ENCODE results near the gene MRPS18B.
A peak's percentile ranks its signal among the peaks of the same experiment; 100 is the strongest.

The MRPS18B gene

DNA sequence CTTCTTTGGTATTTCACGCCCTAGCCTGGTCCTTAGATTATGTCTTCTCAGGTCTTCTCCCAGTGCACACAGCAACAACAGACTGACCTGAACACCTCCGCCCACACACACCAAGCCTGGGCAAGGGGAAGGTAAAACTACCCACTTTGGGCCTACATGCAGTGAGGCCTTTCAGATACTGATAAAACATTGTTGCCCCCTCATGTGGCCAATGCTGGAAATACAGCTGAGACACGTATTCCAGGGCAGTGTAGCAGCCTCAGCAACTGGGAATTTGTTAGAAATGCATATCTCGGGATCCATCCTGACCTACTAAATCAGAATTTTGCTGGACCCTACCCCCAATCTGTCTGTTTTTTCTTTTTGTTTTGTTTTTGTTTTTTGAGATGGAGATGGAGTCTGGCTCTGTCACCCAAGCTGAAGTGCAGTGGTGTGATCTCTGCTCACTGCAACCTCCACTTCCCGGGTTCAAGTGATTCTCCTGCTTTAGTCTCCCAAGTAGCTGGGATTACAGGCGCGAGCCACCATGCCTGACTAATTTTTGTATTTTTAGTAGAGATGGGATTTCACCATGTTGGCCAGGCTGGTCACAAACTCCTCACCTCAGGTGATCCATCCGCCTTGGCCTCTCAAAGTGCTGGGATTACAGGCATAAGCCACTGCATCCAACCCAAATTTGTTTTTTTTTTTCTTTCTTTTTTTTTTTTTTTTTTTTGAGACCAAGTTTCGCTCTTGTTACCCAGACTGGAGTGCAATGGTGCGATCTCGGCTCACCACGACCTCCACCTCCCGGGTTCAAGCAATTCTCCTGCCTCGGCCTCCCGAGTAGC lies 20.1 kb upstream of the MRPS18B start:
- H3K27ac ChIP-seq = 0 out of 2 replicates have a peak overlapping the region, but pooled peaks have one; percentile 10
- TF ChIP-seq, protein P1, sequence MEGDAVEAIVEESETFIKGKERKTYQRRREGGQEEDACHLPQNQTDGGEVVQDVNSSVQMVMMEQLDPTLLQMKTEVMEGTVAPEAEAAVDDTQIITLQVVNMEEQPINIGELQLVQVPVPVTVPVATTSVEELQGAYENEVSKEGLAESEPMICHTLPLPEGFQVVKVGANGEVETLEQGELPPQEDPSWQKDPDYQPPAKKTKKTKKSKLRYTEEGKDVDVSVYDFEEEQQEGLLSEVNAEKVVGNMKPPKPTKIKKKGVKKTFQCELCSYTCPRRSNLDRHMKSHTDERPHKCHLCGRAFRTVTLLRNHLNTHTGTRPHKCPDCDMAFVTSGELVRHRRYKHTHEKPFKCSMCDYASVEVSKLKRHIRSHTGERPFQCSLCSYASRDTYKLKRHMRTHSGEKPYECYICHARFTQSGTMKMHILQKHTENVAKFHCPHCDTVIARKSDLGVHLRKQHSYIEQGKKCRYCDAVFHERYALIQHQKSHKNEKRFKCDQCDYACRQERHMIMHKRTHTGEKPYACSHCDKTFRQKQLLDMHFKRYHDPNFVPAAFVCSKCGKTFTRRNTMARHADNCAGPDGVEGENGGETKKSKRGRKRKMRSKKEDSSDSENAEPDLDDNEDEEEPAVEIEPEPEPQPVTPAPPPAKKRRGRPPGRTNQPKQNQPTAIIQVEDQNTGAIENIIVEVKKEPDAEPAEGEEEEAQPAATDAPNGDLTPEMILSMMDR (IDR thresholded peaks at IDR 0.05) = peak; percentile 86

DNA sequence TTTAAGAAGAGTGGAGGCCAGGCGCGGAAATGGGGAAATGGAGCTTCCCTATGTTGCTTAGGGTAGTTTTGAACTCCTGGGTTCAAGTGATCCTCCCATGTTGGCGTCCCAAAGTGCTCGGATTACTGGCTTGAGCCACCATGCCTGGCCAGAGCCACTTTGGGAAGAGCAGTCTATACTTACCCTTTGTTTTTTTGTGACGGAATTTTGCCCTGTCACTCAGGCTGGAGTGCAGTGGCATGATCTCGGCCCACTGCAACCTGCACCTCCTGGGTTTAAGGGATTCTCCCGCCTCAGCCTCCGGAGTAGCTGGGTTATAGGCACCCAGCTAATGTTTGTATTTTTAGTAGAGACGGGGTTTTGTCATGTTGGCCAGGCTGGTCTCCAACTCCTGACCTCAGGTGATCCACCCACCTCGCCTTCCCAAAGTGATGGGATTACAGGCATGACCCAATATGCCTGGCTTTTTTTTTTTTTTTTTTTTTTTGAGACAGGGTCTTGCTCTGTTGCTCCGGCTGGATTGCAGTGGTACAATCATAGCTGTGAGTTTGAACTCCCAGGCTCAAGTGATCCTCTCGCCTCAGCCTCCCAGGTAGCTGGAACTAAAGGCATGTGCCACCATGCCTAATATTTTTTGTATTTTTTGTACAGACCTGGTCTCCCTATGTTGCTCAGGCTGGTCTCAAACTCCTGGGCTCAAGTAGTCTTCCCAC lies 18.6 kb upstream of the MRPS18B start:
- TF ChIP-seq, protein P1 (IDR thresholded peaks at IDR 0.05) = no peak
- H3K27ac ChIP-seq = peak overlapping the region; percentile 36

DNA sequence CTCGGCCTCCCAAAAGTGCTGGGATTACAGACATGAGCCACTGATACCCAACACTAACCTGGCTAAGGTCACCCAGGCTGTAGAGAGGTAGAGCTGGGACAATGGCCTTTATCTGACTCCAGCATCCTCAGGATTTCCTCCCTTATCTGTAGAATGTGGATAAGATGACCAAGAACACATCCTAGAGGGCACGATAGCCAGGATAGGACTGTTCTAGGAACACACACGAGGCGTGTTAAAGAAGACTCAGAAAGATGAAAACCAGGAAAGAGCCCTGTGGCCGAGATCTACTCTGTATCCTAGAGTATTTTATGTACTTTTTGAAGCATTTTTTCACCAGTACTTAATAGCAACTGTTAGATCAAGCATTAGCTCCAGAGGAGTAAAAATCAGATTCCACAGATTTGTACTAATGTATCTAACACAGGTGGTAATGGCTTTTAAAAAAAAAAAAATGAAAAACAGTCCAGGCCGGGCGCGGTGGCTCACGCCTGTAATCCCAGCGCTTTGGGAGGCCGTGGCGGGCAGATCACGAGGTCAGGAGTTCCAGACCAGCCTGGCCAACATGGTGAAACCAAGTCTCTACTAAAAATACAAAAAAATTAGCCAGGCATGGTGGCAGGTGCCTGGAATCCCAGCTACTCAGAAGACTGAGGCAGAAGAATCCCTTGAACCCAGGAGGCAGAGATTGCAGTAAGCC lies 17.9 kb upstream of the MRPS18B start:
- peak overlapping the region; percentile 36 for H3K27ac ChIP-seq
- TF ChIP-seq, protein P1 (IDR thresholded peaks at IDR 0.05) = no peak
- TF ChIP-seq ZFX (IDR thresholded peaks at IDR 0.05; ENCODE audit: borderline replicate concordance) = no peak

DNA sequence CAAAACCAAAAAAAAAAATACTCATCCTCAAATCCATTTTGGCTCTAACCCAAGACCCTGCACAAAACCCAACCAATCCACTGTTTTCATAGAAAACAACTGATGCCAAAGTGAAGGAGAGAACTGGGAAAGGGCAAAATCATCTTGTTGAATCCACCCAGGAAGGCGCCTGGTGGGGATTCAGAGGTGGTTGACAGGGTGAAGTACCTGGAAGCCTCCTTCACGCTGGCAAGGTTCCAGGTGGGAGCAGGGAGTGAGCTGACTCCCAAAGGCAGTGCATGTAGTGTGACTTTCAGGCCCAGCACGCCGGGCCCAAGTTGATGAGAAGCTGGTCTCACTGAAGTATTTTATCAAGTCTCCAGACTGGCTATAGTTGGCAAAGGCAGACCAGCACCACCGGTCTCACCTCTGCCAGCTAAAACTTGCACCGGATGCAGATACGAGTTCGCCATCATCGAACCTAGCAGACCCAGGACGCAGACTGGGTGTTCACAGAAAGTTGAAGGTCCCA lies 17.1 kb upstream of the MRPS18B start:
- TF ChIP-seq, protein P1 (IDR thresholded peaks at IDR 0.05) = no peak
- TF ChIP-seq ZFX (IDR thresholded peaks at IDR 0.05; ENCODE audit: borderline replicate concordance) = no peak
- peak overlapping the region; percentile 36 for H3K27ac ChIP-seq

DNA sequence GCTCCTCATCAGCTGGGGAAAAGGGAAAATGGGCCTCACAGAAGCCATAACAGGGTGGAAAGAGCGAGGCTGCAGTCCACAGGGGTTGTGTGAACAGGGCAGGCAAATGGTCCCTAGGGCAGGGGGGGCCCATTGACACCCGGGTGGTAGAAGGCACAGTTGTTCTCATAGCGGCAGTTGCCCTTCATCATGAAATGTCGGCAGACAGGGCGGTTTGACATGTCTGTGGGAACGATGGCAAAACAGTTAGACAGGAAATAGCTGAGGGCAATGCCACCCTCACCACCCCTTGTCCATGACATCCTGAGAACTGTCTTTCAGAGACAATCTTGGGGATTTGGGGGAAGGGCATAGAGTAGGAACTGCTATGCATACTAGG lies 16.2 kb upstream of the MRPS18B start:
- H3K27ac ChIP-seq = 0 out of 2 replicates have a peak overlapping the region, but pooled peaks have one; percentile 36

DNA sequence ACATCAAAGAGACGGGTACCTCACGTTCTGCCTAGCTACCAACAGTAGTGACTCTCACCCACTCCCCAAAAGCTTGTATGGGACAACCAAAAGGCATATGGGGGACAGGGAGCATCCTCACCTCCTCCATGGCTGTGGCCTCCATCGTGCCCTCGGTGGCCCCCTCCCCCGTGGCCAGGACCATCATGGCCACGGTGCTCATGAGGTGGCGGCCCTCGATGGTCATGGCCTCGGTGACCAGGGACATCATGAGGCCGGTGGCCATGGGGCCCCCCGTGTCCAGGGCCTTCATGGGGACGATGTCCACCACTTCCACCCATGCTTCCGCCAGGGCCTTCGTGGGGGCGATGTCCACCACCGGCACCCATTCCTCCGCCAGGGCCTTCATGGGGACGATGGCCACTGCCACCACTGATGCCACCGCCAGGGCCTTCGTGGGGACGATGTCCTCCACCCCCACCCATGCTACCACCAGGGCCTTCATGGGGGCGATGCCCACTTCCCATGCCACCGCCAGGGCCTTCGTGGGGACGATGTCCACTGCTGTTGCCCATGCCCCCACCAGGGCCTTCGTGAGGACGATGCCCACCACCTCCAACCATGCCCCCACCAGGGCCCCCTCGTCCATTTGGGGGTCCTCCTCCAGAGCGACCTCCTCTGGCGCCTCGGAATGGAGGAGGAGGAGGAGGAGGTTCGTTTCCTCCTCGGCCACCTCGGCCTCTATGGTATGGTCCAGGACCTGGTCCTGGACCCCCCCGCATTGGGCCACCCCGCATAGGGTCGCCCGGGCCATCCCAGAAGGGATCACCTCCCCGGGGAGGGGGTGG lies 15.6 kb upstream of the MRPS18B start:
- TF ChIP-seq, protein P1 (IDR thresholded peaks at IDR 0.05) = no peak
- no peak overlapping the region for H3K27ac ChIP-seq

More for the DNA sequence above, 16.2 kb upstream of the MRPS18B start:
- TF ChIP-seq, protein P1 (IDR thresholded peaks at IDR 0.05) = no peak
- no peak for TF ChIP-seq ZFX (IDR thresholded peaks at IDR 0.05; ENCODE audit: borderline replicate concordance)
